HG03378 (cell line): ENCODE results near the gene ELFN1.
"Not testable (repeated sequence)": the region's sequence is repeated elsewhere in the genome, so short reads cannot be mapped to it uniquely, and the experiment has no call there.

Experiments used
- ATAC-seq: cut with Tn5 transposase; IDR thresholded peaks from one replicate; pipeline ENCODE4 v1.9.1; 2021; ENCODE audit warnings: mild to moderate bottlenecking, moderate library complexity; ENCODE audit not compliant: unreplicated experiment

ELFN1 gene

DNA sequence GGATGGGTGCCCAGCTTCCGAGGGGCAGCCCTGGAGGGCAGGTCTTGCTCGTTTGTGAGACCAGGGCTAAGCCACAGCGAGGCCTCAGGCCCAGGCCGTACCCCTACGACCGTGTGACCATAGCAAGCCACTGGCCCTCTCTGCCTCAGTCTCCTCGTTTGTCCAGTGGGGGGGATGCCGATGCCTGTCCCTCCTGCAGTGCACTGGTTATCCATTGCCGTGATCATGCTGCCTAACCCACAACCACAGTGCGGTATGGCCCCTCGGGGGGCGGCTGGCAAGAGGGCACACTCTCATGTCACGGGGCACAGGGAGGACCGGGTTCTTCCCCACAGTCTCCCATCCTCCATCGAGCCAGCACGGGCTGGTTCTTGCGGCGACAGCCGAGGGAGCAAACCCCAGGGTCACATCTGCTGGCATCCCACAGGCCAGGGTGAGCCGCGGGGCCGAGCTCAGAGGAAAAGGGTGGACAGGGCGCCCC lies 80.5 kb downstream of the ELFN1 start:
- no peak for ATAC-seq

DNA sequence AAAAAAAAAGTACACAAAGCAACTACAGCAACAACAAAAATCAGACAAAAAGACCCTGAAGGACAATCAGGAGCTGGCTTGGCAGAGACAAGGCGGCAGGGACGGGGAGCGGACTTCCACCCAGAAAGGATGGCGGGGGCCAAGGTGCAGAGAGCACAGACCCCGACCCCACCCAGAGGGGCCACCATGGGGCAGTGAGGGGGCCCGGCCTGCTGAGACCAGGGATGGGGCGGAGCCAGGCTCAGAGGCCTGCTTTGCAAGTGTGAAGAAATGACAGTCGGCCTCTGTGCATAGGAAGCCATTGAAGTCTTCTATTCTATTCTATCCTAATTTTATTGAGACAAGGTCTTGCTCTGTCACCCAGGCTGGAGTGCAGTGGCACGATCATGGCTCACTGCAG lies 82.0 kb downstream of the ELFN1 start:
- ATAC-seq: no peak

DNA sequence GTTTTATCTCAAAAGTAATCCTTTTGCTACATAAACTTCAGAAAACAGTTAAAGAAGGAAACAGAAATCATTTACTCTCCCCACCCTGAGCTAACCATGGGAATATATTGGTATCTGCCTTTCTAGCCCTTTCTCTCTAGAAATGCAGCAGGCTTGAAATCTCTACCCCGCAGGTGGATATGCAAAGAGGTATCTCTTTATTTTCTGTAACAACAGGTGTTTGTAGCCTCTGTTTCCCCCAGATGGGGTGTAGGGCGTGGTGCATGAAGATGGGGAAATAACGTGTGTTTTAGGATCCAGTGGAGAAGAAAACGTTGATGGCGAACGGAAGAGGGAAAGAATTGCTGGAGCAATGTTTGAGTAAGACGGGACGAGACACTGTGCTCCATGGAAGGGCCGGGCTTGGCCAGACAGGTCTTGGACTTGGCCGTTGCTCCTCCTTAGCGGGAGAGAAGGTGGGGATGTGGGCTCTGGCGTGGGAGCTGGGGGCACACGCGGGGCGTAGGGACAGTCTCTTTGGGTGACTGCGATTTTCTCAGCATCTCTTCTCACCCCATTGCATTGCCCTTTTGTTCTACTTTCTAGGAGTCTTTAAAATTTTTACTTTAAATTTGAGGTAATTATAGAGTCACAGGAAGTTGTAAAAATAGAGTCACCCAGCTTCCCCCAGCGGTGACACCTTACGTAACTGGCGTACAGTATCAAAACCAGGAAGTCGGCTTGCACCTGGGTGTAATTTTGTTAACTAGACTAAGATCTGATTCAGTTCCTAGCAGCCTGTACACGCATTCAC lies 82.9 kb downstream of the ELFN1 start:
- no peak for ATAC-seq

DNA sequence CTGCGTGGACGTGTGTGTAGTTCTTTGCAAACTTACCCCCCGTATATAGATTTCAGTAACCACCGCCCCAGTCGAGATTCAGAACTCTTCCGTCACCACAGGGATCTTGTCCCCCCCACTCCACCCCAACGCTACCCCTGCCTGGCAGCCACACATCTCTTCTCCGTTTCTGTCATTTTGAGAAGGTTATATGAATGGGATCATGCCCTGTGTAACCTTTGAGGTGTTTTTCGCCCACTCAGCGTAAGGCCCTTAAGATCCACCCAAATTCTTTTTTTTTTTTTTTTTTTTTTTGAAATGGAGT lies 83.4 kb downstream of the ELFN1 start:
- no peak for ATAC-seq

DNA sequence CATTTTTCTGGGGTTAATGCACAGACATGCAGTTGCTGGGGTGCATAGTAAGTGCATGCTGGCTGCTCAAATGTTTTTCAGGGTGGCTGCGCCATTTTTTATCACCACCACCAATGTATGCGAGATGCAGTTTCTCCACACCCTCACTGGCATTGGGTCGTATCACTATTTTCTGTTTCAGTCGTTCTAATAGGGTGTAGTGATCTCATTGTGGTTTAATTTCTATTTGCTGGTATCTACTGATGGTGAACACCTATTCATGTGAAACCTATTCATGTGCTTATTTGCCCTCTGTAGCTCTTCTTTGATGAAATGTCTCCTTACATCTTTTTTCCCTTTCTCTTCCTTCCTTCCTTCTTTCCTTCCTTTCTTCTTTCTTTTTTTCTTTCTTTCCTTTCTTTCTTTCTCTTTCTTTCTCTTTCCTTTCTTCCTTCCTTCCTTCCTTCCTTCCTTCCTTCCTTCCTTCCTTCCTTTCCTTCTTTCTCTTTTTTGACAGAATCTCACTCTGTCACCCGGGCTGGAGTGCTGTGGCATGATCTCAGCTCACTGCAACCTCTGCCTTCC lies 84.3 kb downstream of the ELFN1 start:
- ATAC-seq: no peak

DNA sequence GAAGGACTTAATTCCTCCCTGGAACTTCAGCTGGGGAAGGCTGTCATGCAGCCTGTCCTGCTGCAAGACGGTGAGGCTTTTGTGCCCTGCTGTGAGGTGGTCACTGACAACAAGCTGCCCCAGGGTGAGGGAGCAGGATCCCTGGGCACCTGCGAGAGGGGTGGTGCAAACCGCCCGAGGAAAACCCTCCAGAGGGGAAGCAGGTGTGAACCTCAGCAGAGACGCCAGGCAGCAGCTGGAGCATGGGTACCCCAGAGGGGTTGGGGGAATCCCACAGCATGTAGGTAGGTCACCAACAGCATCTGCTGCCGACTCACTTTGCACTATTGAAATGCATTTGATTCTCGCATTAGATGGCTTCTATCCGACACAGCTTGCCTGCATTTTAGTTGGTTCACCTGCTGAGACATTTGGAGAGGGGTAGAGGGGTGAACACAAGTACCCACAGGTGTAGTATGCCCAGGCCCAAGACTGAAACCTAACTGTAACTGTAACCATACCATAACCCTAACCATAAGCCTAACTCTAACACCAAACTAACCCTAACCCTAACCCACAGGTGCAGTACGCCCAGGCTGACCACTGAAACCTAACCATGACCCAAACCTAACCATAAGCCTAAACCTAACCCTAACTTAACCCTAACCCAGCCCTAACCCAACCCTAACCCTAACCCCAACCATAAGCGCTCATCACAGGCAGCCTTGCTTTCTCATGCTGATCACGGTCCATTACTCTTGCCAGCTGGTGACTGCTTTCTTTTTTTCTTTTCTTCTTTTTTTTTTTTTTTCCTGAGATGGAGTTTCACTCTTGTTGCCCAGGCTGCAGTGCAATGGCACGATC lies 85.9 kb downstream of the ELFN1 start:
- no peak for ATAC-seq

DNA sequence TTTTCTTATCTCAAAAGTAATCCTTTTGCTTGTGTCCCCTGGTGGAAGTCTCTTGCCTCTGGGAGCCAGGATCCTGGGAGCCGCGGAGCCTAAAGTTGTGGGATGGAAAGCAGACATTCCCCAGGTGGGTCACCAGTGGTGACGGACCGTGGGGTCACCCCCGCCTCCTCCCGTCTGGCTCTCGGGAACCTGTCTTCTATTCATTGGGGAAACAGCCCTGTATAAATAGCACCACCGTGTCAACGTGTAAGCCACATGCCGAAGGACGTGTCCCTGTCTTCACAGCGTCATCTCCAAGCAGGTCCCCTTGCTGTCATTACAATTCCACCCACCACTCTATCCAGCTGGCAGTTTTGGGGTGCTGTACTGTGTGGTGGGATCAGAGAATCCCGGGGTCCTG lies 87.5 kb downstream of the ELFN1 start:
- ATAC-seq: no peak

DNA sequence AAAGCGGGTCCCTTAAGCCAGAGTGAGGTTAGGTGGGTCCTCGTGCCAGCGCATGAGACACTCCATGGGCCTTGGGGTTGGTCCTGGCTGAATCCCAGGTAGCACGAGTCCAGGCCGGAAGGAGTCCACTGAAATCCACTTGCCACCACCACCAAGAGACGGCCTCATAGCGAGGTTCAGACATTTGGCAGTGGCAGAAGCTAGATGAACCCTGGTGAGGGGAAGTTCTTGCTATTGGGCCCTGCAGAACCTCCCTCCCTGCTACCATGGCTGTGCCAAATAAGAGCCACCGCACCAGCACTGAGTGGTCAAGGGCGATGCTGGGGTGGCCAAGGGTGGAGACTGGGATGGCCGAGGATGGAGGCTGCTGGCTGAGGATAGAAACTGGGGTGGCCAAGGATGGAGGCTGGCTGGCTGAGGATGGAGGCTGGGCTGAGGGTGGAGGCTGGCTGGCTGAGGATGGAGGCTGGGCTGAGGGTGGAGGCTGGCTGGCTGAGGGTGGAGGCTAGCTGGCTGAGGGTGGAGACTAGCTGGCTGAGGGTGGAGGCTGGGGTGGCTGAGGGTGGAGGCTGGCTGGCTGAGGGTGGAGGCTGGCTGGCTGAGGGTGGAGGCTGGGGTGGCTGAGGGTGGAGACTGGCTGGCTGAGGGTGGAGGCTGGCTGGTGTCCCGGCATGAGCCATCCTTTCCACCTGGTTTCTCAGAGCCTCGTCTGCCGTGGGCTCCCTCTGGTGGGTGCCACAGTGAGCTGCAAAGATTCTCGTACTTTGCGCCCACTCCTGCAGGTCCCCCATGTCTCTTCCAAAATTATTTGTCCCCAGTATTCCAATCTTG lies 88.2 kb downstream of the ELFN1 start:
- ATAC-seq: no peak

DNA sequence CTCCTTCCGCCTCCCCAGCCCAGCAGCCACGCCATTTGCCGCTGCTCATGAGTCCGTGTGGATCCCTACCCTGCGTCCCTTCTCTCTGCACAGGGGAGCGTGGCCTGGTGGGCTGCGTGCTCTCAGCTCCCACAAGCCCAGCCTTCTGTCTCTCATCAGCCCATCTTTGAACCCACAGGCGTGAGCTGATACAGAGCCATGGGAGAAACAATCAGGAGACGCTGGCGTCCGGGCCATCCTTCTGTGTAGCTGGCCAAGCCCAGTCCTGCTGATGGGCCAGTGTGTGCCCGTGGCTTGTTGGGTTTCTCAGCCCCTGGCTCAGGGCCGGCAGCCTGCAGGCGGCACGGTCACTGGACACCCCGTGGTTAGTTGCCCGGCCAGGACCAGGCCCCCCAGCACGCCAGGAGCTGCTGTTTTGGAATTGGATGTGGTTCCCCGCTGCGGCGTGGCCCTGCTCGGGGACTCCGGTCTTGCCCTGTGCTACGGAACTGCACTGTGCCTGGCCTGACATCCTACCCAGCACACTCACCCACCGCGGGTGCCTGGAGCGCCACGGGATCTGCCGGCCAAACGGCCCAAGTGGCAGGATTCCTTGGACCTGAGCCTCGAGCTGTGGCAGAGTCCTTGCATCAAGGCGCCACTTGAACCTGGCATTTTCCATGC lies 88.9 kb downstream of the ELFN1 start:
- ATAC-seq: no peak

DNA sequence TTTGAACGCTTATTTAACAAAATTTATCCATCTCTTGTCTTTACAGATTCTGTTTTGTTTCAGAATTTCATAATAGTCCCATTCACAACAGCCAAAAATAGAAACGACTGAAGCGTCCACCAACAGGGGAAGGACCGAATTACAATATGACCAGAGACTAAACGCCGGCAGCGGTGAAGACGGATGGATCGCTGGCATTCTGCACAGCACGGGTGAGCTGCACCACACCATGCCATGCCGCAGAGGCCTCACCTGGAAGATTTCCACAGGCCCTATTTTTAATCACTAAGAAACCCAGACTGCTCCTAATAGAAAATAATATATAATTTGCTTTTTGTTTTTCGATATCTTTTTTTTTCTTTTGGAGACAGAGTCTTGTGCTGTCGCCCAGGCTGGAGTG lies 91.0 kb downstream of the ELFN1 start:
- ATAC-seq: no peak

DNA sequence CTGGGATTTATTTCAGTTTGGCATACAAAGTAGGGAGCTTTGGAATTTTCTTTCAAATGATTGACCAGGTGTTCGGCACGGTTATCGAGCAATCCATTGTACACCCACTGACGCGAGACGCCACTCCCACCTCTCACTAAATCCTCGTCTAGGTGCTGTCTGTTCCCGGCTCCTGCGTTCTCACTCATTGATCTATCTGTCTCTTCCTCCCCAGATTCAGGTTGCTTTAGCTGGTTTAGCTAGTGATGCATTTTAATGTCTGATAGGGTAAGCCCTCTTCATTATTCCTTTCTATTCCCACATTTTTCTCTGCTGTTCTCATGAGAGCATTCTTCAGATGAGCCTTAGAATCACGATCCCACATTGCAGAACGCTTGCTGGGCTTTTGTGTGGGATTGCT lies 91.7 kb downstream of the ELFN1 start:
- ATAC-seq: no peak

DNA sequence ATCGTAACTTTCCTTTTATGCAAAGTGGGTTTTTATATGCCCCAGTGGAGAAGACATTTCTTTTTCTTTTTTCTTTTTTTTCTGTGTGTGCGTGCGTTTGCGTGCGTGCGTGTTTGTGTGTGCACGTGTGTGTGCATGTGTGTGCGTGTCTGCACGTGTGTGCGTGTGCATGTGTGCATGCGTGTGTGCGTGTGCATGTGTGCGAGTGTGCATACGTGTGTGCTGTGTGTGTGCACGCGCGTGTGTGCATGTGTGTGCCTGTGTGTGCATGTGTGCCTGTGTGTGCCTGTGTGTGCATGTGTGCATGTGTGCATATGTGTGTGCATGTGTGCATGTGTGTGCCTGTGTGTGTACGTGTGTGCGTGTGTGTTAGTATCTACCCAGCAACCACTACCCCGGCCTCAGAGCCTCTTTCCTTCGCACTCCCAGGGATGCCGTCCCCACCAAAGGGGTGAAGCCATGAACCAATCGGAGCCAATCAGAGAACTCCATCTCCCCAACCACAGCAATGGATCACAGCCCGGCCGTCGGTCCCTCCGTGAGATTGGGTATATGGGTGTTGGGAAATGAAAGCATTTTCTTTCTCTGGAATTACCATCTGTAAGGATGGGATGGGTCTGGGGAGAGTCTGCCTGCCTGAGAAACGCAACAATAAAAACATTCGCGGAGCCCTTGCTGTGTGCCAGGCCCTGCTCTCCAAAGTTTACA lies 92.3 kb downstream of the ELFN1 start:
- ATAC-seq: no peak

DNA sequence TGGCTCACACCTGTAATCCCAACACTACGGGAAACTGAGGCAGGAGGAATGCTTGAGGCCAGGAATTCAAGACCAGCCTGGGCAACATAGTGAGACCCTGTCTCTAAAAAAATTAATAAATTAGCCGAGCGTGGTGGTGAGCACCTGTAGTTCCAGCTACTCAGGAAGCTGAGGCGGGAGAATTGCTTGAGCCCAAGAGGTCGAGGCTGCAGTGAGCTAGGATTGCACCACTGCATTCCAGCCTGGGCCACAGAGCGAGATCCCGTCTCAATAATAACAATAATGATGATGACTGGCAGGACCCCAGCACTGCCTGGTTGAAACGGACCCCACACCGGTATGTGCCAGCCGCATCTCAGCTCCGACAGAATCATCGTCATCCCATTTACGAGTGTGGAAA lies 93.0 kb downstream of the ELFN1 start:
- ATAC-seq: no peak

DNA sequence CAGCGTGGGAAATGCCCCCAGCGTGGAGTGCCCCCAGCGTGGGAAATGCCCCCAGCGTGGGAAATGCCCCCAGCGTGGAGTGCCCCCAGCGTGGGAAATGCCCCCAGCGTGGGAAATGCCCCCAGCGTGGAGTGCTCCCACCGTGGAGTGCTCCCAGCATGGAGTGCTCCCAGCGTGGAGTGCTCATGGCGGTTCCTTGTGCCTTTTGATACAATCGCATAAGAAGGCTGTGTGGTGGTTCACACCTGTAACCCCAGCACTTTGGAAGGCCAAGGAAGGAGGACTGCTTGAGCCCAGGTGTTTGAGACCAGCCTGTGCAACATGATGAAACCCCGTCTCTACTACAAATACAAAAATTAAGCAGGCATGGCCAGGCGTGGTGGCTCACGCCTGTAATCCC lies 93.8 kb downstream of the ELFN1 start:
- not testable (repeated sequence) for ATAC-seq

DNA sequence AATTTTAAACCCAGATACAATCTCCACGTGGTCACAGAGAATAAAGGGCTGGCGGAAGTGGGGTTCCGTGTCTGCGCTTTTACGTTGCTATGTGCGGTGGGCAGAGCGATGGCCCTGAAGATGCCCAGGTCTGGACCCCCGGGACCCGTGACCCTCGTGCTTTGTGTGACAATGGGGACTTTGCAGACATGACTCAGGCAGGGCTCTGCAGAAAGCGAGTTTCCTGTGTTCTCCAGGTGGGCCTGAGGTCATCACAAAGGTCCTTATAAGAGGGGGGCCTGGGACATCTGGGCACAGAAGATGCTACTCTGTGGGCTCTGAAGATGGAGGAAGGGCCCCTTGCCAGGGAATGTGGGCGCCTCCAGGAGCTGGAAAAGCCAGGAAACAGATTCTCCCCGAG lies 95.3 kb downstream of the ELFN1 start:
- ATAC-seq: no peak

DNA sequence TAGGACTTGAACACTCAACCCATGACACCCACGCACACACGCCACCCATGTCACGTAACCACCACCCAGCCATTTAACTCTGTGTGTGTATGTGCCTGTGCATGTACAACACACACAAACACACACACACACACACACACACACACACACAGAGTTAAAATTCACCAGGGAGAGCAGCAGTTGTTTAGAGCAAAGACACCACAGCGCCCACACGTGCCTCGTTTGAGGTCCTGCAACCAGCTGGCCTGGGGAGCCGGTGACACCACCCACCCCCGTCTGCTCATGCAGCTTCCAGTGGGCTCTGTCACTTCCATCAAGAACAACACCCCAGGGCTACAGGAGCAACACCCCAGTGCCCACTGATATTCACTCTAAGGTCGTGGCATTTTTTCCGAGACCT lies 97.4 kb downstream of the ELFN1 start:
- ATAC-seq: no peak

DNA sequence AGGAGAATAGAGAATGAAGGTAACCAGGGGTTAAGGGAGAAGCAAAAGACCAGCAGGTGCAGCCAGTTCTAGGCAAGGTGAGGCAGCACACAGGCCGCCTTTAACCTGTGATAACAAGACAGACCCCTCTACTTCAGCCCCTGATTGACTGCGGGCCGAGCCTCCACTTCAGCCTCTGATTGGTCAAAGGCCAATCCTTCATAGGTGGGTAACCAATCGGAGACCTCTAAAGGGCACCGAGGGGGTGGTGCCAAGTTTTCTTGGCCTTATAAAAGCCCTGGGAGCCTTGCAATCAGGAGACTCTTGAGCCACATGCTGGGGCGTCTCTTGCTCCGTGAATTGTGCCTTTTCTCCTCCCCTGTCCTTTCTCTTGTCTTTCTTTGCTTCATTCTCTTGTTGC lies 98.8 kb downstream of the ELFN1 start:
- no peak for ATAC-seq

DNA sequence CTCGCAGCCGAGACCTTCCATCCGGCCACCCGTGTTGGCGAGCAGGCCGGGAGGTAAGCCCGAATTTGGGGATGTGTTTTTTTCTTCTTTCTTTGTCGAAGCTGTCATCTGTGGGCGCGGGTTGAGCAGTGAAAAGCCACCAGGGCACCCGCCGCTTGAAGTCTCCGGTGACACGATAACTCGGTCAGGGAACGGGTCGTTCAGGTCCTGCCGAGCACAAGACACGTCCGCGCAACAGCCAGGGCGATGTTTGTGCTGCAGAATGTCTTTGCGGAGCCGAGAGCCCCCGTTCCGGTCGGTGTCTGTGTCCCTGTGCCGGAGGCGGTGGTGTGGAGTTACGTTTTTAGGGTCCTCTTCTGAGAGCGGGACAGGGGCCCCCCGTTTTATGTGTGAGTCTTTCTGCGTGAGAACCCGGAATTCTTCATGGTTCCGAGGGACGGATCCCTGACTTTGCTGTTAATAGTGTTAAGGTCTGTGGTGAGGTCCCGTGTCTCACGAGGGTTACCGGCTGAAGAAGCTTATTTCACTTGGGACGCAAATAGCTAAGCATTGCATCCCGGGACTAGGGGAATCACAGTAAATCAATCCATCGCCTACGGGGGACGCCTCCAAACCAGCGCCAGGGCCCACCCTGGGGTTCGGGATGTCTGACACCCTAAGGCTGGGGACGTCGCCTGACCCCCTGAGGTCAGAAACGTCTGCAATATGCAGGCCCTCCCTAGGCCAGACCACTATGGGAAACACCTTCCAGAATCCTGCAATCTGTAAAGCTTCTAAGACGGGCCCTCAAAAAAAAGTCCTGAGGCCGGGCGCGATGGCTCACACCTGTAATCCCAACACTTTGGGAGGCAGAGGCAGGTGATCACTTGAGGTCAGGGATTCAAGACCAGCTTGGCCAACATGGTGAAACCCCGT lies 99.5 kb downstream of the ELFN1 start:
- ATAC-seq: no peak

DNA sequence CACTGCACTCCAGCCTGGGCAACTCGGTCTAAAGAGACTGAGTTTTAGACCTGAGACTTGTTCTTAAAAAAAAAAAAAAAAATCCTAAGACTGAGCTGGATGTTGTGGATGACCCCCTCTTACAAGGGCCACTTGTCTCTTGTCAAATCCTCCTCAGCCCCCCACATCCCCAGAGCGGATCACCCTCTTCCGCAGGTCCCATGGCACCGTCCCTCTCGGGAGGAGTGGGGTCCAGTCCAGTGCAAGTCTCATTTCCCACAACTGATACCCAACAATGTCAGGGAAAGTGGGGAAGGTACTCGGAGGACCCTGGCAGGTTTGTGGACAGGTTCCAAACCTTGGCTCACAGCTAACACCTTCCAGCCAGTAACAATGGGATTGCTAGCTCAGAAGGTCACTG lies 100.3 kb downstream of the ELFN1 start:
- ATAC-seq: no peak
